SHP77 (cell line): ENCODE results near the gene CFAP251.
"Not testable (repeated sequence)": the region's sequence is repeated elsewhere in the genome, so short reads cannot be mapped to it uniquely, and the experiment has no call there.

Source experiments
- DNase-seq, 2 experiments: peaks; one replicate each; lab custom pipeline; 2025; lab: John Stamatoyannopoulos, UW

The CFAP251 gene

GRCh38 chr12:121917950-121918678, at the start of gene CFAP251:
Gene CFAP251, plus strand, starts transcription at chr12:121918592. Its CDS starts 2,714 bp downstream, at chr12:121921306.
- DNase-seq = peak; percentile 96 to 99

- not testable (repeated sequence) for DNase-seq
Measured at GRCh38 chr12:121869229-121869628, 49.2 kb upstream of the CFAP251 start.

GRCh38 chr12:121871467-121871866, 46.9 kb upstream of the CFAP251 start:
- no peak for DNase-seq

GRCh38 chr12:121872546-121873215, 45.7 kb upstream of the CFAP251 start:
- peak; percentile 63 to 75 for DNase-seq

GRCh38 chr12:121873216-121873569, 45.2 kb upstream of the CFAP251 start:
- no peak for DNase-seq

- no peak for DNase-seq
Measured at GRCh38 chr12:121874071-121874470, 44.3 kb upstream of the CFAP251 start.

GRCh38 chr12:121875582-121875981, 42.8 kb upstream of the CFAP251 start:
- DNase-seq = no peak

GRCh38 chr12:121876080-121876447, 42.3 kb upstream of the CFAP251 start:
- DNase-seq = not testable (repeated sequence)

- no peak for DNase-seq
Measured at GRCh38 chr12:121883315-121883660, 35.1 kb upstream of the CFAP251 start.

- not testable (repeated sequence) for DNase-seq
Measured at GRCh38 chr12:121885129-121885528, 33.3 kb upstream of the CFAP251 start.

GRCh38 chr12:121888083-121888477, 30.3 kb upstream of the CFAP251 start:
- DNase-seq = no peak

GRCh38 chr12:121888478-121889273, 29.7 kb upstream of the CFAP251 start, which contains the start of gene PSMD9:
Gene PSMD9, plus strand, starts transcription at chr12:121888790. Its CDS starts 67 bp downstream, at chr12:121888857.
- peak; percentile 97 for DNase-seq

- DNase-seq = no peak
Measured at GRCh38 chr12:121889274-121889624, 29.1 kb upstream of the CFAP251 start.

- not testable (repeated sequence) for DNase-seq
Measured at GRCh38 chr12:121889661-121890060, 28.7 kb upstream of the CFAP251 start.

- no peak for DNase-seq
Measured at GRCh38 chr12:121892673-121893561, 25.5 kb upstream of the CFAP251 start.

- no peak for DNase-seq
Measured at GRCh38 chr12:121893961-121894460, 24.4 kb upstream of the CFAP251 start.

- DNase-seq = no peak
Measured at GRCh38 chr12:121894633-121895032, 23.8 kb upstream of the CFAP251 start.

GRCh38 chr12:121898287-121898686, 20.1 kb upstream of the CFAP251 start:
- no peak for DNase-seq

GRCh38 chr12:121899590-121899989, 18.8 kb upstream of the CFAP251 start:
- DNase-seq = no peak

- no peak for DNase-seq
Measured at GRCh38 chr12:121903202-121903601, 15.2 kb upstream of the CFAP251 start.

GRCh38 chr12:121905746-121906145, 12.6 kb upstream of the CFAP251 start:
- no peak for DNase-seq

- DNase-seq = no peak
Measured at GRCh38 chr12:121908702-121909101, 9.7 kb upstream of the CFAP251 start.
